HepG2 (cell line): ENCODE measurements around the gene TMX2. TPM values are rescaled to one million over a fixed set of nuclear protein-coding genes. Genes with fewer than 3 reads are reported as not detected.
A peak's percentile ranks its signal among the peaks of the same experiment; 100 is the strongest.

Source experiments
- ARNT2 ChIP-seq: sonication (generic); formaldehyde crosslinking; IDR thresholded peaks from 2 replicates; pipeline ENCODE4 v1.8.0; 2022; ENCODE audit warnings: mild to moderate bottlenecking, low read depth, missing genetic modification reagents, moderate library complexity
- BRF2 ChIP-seq: sonication (generic); formaldehyde crosslinking; IDR thresholded peaks from 2 replicates; pipeline ENCODE4 v1.8.1; 2022; ENCODE audit warnings: mild to moderate bottlenecking, missing genetic modification reagents
- DNMT1 ChIP-seq: sonication (generic); formaldehyde crosslinking; IDR thresholded peaks from 2 replicates; pipeline ENCODE4 v1.5.1; 2020; ENCODE audit warnings: mild to moderate bottlenecking, missing genetic modification reagents
- EEA1 ChIP-seq: sonication (generic); formaldehyde crosslinking; IDR thresholded peaks from 2 replicates; pipeline ENCODE4 v1.5.1; 2020; ENCODE audit warnings: mild to moderate bottlenecking, missing genetic modification reagents, borderline replicate concordance
- GZF1 ChIP-seq: sonication (generic); formaldehyde crosslinking; IDR thresholded peaks from 2 replicates; pipeline ENCODE4 v1.5.1; 2020; ENCODE audit warnings: mild to moderate bottlenecking, missing genetic modification reagents
- HOXA9 ChIP-seq: sonication (generic); formaldehyde crosslinking; IDR thresholded peaks from 2 replicates; pipeline ENCODE4 v1.8.1; 2022; ENCODE audit warnings: missing genetic modification reagents, mild to moderate bottlenecking, moderate library complexity, borderline replicate concordance
- MXD3 ChIP-seq: IDR thresholded peaks from 2 replicates; pipeline ENCODE4 v1.6.1; 2016; ENCODE audit warnings: mild to moderate bottlenecking, missing biosample characterization, missing genetic modification reagents
- NFIB ChIP-seq: sonication (generic); formaldehyde crosslinking; IDR thresholded peaks from 2 replicates; pipeline ENCODE4 v1.9.0; 2021; ENCODE audit warnings: missing genetic modification reagents, mild to moderate bottlenecking, borderline replicate concordance
- PBX3 ChIP-seq: sonication (generic); formaldehyde crosslinking; IDR thresholded peaks from 2 replicates; pipeline ENCODE4 v1.8.1; 2023; ENCODE audit warnings: missing genetic modification reagents, inconsistent platforms, borderline replicate concordance
- POGK ChIP-seq: sonication (generic); formaldehyde crosslinking; conservative IDR thresholded peaks from 2 replicates; pipeline ENCODE4 v1.8.0; 2022; ENCODE audit warnings: mild to moderate bottlenecking, moderate library complexity, missing genetic modification reagents
- POLR2A ChIP-seq, 2 experiments: IDR thresholded peaks; 2 replicates each; pipeline ENCODE4 v1.6.1; 2011; ENCODE audit warnings: low read depth in 2 of 2, low read length in 2 of 2, mild to moderate bottlenecking in 1 of 2, moderate library complexity in 1 of 2; ENCODE audit not compliant: insufficient read depth in 1 of 2
- RCOR2 ChIP-seq: IDR thresholded peaks from 2 replicates; pipeline ENCODE4 v1.6.1; 2016; ENCODE audit warnings: missing biosample characterization, missing genetic modification reagents
- RELA ChIP-seq: sonication (generic); formaldehyde crosslinking; IDR thresholded peaks from 2 replicates; pipeline ENCODE4 v1.4.0; 2020; ENCODE audit warnings: missing genetic modification reagents
- SIX1 ChIP-seq: sonication (generic); formaldehyde crosslinking; IDR thresholded peaks from 2 replicates; pipeline ENCODE4 v1.4.0; 2020; ENCODE audit warnings: missing genetic modification reagents, borderline replicate concordance
- ZBTB43 ChIP-seq: sonication (generic); formaldehyde crosslinking; conservative IDR thresholded peaks from 2 replicates; pipeline ENCODE4 v1.4.0; 2020; ENCODE audit warnings: missing genetic modification reagents
- ZBTB46 ChIP-seq: sonication (generic); formaldehyde crosslinking; IDR thresholded peaks from 2 replicates; pipeline ENCODE4 v1.4.0; 2020; ENCODE audit warnings: mild to moderate bottlenecking, missing genetic modification reagents, borderline replicate concordance
- ZMYM3 ChIP-seq: sonication (generic); formaldehyde crosslinking; IDR thresholded peaks from 2 replicates; pipeline ENCODE4 v1.5.1; 2020; ENCODE audit warnings: mild to moderate bottlenecking, missing genetic modification reagents
- ZNF468 ChIP-seq: sonication (generic); formaldehyde crosslinking; IDR thresholded peaks from 2 replicates; pipeline ENCODE4 v1.8.0; 2022; ENCODE audit warnings: mild to moderate bottlenecking, moderate library complexity, missing genetic modification reagents
- ZNF615 ChIP-seq: sonication (generic); formaldehyde crosslinking; IDR thresholded peaks from 2 replicates; pipeline ENCODE4 v1.5.0; 2020; ENCODE audit warnings: mild to moderate bottlenecking, missing genetic modification reagents, borderline replicate concordance
- ZNF737 ChIP-seq: sonication (generic); formaldehyde crosslinking; IDR thresholded peaks from 2 replicates; pipeline ENCODE4 v1.5.0; 2020; ENCODE audit warnings: missing genetic modification reagents, mild to moderate bottlenecking, borderline replicate concordance
- ZNF772 ChIP-seq: sonication (generic); formaldehyde crosslinking; IDR thresholded peaks from 2 replicates; pipeline ENCODE4 v1.5.0; 2020; ENCODE audit warnings: mild to moderate bottlenecking, missing genetic modification reagents
- ZNF878 ChIP-seq: sonication (generic); formaldehyde crosslinking; IDR thresholded peaks from 2 replicates; pipeline ENCODE4 v1.8.1; 2023; ENCODE audit warnings: mild to moderate bottlenecking, missing genetic modification reagents, moderate library complexity
- polyA plus RNA-seq, 8 experiments: library from polyadenylated mRNA; depleted of rRNA in 3 of 8; stranded (reverse) in 7 of 8; unstranded in 1 of 8; fragments of >200 nt; fragmentation: Illumina TruSeq in 4 of 8; extraction: Trizol in 4 of 8; gene quantifications; 2 replicates each; pipeline versions ENCODE4 v1.2.1 to v1.2.3, GENCODE V29; 2011 to 2016; ENCODE audit warnings: low read depth in 4 of 8, missing spikeins in 1 of 8, mixed read lengths in 1 of 8; ENCODE audit not compliant: insufficient read depth in 1 of 8
- total RNA-seq, 5 experiments: library from RNA; depleted of rRNA; stranded (reverse); fragments of >200 nt; fragmentation: Illumina TruSeq; extraction: Trizol; gene quantifications; 2 replicates each; pipeline ENCODE4 v1.2.3, GENCODE V29; 2016; ENCODE audit warnings: low read depth in 1 of 5

Gene TMX2
- total and polyA plus RNA-seq, 2 of the 13 experiments (the other 11 are each of a cell fraction or from before 2014, with no cell fraction given), result 84.5 to 129 TPM

- no peak for TF ChIP-seq DNMT1
- TF ChIP-seq ZNF878 (CRISPR knock-in tag), result peak; percentile 32; the same call in 1 of the 2 replicates
- TF ChIP-seq ZMYM3, result peak; percentile 36; the same call in 1 of the 2 replicates
- 0 out of 2 replicates have a peak, but pooled peaks have one; percentile 24 for TF ChIP-seq NFIB (CRISPR knock-in tag)
- TF ChIP-seq ZBTB46 (CRISPR knock-in tag), result no peak
- no peak for TF ChIP-seq HOXA9
- TF ChIP-seq EEA1 (CRISPR knock-in tag), result no peak
- TF ChIP-seq ZBTB43, result no peak
- peak; percentile 73 for TF ChIP-seq RCOR2 (CRISPR knock-in tag)
- no peak for TF ChIP-seq PBX3
- TF ChIP-seq MXD3 (CRISPR knock-in tag), result no peak
- TF ChIP-seq POGK (CRISPR knock-in tag), result no peak
- TF ChIP-seq RELA (CRISPR knock-in tag), result no peak
- TF ChIP-seq SIX1 (CRISPR knock-in tag), result no peak
- TF ChIP-seq ARNT2 (CRISPR knock-in tag), result no peak; the same call in 1 of the 2 replicates
- TF ChIP-seq ZNF737 (CRISPR knock-in tag), result no peak
- no peak for TF ChIP-seq ZNF615
- no peak for TF ChIP-seq GZF1
- TF ChIP-seq ZNF772 (CRISPR knock-in tag), result no peak
- TF ChIP-seq BRF2, result no peak
- peak; percentile 53 to 90; a peak in 3 of 4 replicates for TF ChIP-seq POLR2A (IDR thresholded peaks at IDR 0.05; ENCODE audit: insufficient read depth in 1 of 2, low read depth in 2 of 2, low read length in 2 of 2)
- TF ChIP-seq ZNF468, result no peak
These were observed 66.1 kb downstream of the TMX2 start (continued) for GRCh38 chr11:57778318-57779037.
